HepG2 (cell line): ENCODE measurements around the gene KARS1. TPM values are rescaled to one million over a fixed set of nuclear protein-coding genes. Genes with fewer than 3 reads are reported as not detected.
A peak's percentile ranks its signal among the peaks of the same experiment; 100 is the strongest.

Source experiments
- ARNT2 ChIP-seq: sonication (generic); formaldehyde crosslinking; IDR thresholded peaks from 2 replicates; pipeline ENCODE4 v1.8.0; 2022; ENCODE audit warnings: mild to moderate bottlenecking, low read depth, missing genetic modification reagents, moderate library complexity
- ATF2 ChIP-seq: sonication (generic); formaldehyde crosslinking; IDR thresholded peaks from 2 replicates; pipeline ENCODE4 v1.4.0; 2020; ENCODE audit warnings: missing genetic modification reagents
- CHD4 ChIP-seq: fragments of 200-600 bp; sonication (generic); IDR thresholded peaks from 2 replicates; pipeline ENCODE4 v1.7.0; 2017; ENCODE audit warnings: mild to moderate bottlenecking, low read length, borderline replicate concordance
- HHEX ChIP-seq: IDR thresholded peaks from 2 replicates; pipeline ENCODE4 v1.6.1; 2016; ENCODE audit warnings: control low read depth
- MAX ChIP-seq: IDR thresholded peaks from 2 replicates; pipeline ENCODE4 v1.6.1; 2012; ENCODE audit warnings: inconsistent platforms
- MTA1 ChIP-seq: sonication (generic); formaldehyde crosslinking; IDR thresholded peaks from 2 replicates; pipeline ENCODE4 v1.4.0; 2020; ENCODE audit warnings: missing genetic modification reagents, mild to moderate bottlenecking, borderline replicate concordance
- NONO ChIP-seq, 2 experiments: fragments of 450-650 bp in 1 of 2; sonication (generic) in 1 of 2; formaldehyde crosslinking in 1 of 2; IDR thresholded peaks in 1 of 2; conservative IDR thresholded peaks in 1 of 2; 2 replicates each; pipeline versions ENCODE4 v1.6.1 to v1.8.0; 2017 to 2022; ENCODE audit warnings: mild to moderate bottlenecking in 1 of 2, missing genetic modification reagents in 1 of 2, moderate library complexity in 1 of 2
- POGZ ChIP-seq: sonication (generic); formaldehyde crosslinking; IDR thresholded peaks from 2 replicates; pipeline ENCODE4 v1.4.0; 2020; ENCODE audit warnings: mild to moderate bottlenecking, missing genetic modification reagents
- PRDM10 ChIP-seq: sonication (generic); formaldehyde crosslinking; IDR thresholded peaks from 2 replicates; pipeline ENCODE4 v1.4.0; 2020; ENCODE audit warnings: low read depth, missing genetic modification reagents
- RFX5 ChIP-seq: IDR thresholded peaks from 2 replicates; pipeline ENCODE4 v1.6.1; 2011; ENCODE audit warnings: low read depth, low read length, improper control_type of control experiment
- SMARCE1 ChIP-seq: fragments of 450-650 bp; IDR thresholded peaks from 2 replicates; pipeline ENCODE4 v1.6.1; 2017; ENCODE audit warnings: borderline replicate concordance
- SNAI1 ChIP-seq: sonication (generic); formaldehyde crosslinking; IDR thresholded peaks from 2 replicates; pipeline ENCODE4 v1.5.0; 2020; ENCODE audit warnings: mild to moderate bottlenecking, missing genetic modification reagents, borderline replicate concordance
- SRF ChIP-seq: IDR thresholded peaks from 2 replicates; pipeline ENCODE4 v1.6.1; 2011; ENCODE audit warnings: mild to moderate bottlenecking, low read depth, low read length, moderate library complexity
- SRSF9 ChIP-seq: fragments of 200-400 bp; formaldehyde crosslinking; IDR thresholded peaks from 2 replicates; pipeline ENCODE4 v1.6.1; 2018; ENCODE audit warnings: borderline replicate concordance, mild to moderate bottlenecking, low read depth, low read length; ENCODE audit not compliant: insufficient read depth, poor library complexity, severe bottlenecking
- ZBTB2 ChIP-seq: sonication (generic); formaldehyde crosslinking; IDR thresholded peaks from 2 replicates; pipeline ENCODE4 v1.8.0; 2022; ENCODE audit warnings: low read depth, missing genetic modification reagents
- ZNF3 ChIP-seq: IDR thresholded peaks from 2 replicates; pipeline ENCODE4 v1.7.0; 2017; ENCODE audit warnings: inconsistent platforms
- ZNF329 ChIP-seq: sonication (generic); formaldehyde crosslinking; IDR thresholded peaks from 2 replicates; pipeline ENCODE4 v1.9.0; 2021; ENCODE audit warnings: low read depth, mild to moderate bottlenecking, missing genetic modification reagents
- ZNF335 ChIP-seq: sonication (generic); formaldehyde crosslinking; IDR thresholded peaks from 2 replicates; pipeline ENCODE4 v1.4.0; 2020; ENCODE audit warnings: missing genetic modification reagents
- ZNF766 ChIP-seq: sonication (generic); formaldehyde crosslinking; IDR thresholded peaks from 2 replicates; pipeline ENCODE4 v1.5.0; 2020; ENCODE audit warnings: missing genetic modification reagents, borderline replicate concordance
- ZNF768 ChIP-seq: sonication (generic); formaldehyde crosslinking; IDR thresholded peaks from 2 replicates; pipeline ENCODE4 v1.4.0; 2020; ENCODE audit warnings: missing genetic modification reagents
- ZNF879 ChIP-seq: sonication (generic); formaldehyde crosslinking; IDR thresholded peaks from 2 replicates; pipeline ENCODE4 v1.8.1; 2023; ENCODE audit warnings: missing genetic modification reagents
- polyA plus RNA-seq, 8 experiments: library from polyadenylated mRNA; depleted of rRNA in 3 of 8; stranded (reverse) in 7 of 8; unstranded in 1 of 8; fragments of >200 nt; fragmentation: Illumina TruSeq in 4 of 8; extraction: Trizol in 4 of 8; gene quantifications; 2 replicates each; pipeline versions ENCODE4 v1.2.1 to v1.2.3, GENCODE V29; 2011 to 2016; ENCODE audit warnings: low read depth in 4 of 8, missing spikeins in 1 of 8, mixed read lengths in 1 of 8; ENCODE audit not compliant: insufficient read depth in 1 of 8
- total RNA-seq, 5 experiments: library from RNA; depleted of rRNA; stranded (reverse); fragments of >200 nt; fragmentation: Illumina TruSeq; extraction: Trizol; gene quantifications; 2 replicates each; pipeline ENCODE4 v1.2.3, GENCODE V29; 2016; ENCODE audit warnings: low read depth in 1 of 5

KARS1 gene
- total and polyA plus RNA-seq, 2 of the 13 experiments (the other 11 are each of a cell fraction or from before 2014, with no cell fraction given) = 141 to 276 TPM

GRCh38 chr16:75647492-75648264 lies at the start of gene KARS1, which contains the start of gene TERF2IP (continued):
- TF ChIP-seq SMARCE1 = no peak
- no peak for TF ChIP-seq ZNF768 (CRISPR knock-in tag)
- no peak; the same call in 1 of the 2 replicates for TF ChIP-seq ZNF329 (CRISPR knock-in tag)
- TF ChIP-seq ZNF335 = no peak; the same call in none of the 2 replicates
- TF ChIP-seq MTA1 (CRISPR knock-in tag) = no peak
- peak; percentile 93 for TF ChIP-seq ZNF766
- no peak for TF ChIP-seq NONO (IDR thresholded peaks at IDR 0.05)
- TF ChIP-seq NONO (CRISPR knock-in tag; conservative IDR thresholded peaks at IDR 0.05) = peak; percentile 51
- no peak for TF ChIP-seq ARNT2
- TF ChIP-seq ATF2 = peak; percentile 75; the same call in 1 of the 2 replicates
- TF ChIP-seq ZNF3 (CRISPR knock-in tag) = peak; percentile 44; the same call in 1 of the 2 replicates
- peak; percentile 29; the same call in 1 of the 2 replicates for TF ChIP-seq ZNF879 (CRISPR knock-in tag)
- peak; percentile 74 for TF ChIP-seq PRDM10
- TF ChIP-seq ZBTB2 (CRISPR knock-in tag) = no peak
- no peak for TF ChIP-seq CHD4
- peak; percentile 70; the same call in 1 of the 2 replicates for TF ChIP-seq POGZ (CRISPR knock-in tag)
- TF ChIP-seq HHEX = 0 out of 2 replicates have a peak, but pooled peaks have one; percentile 43
- no peak for TF ChIP-seq SRSF9
- TF ChIP-seq SRF = no peak
- peak; percentile 74 for TF ChIP-seq MAX
- TF ChIP-seq RFX5 = no peak
- TF ChIP-seq SNAI1 = peak; percentile 48; the same call in 1 of the 2 replicates
